ENCODE results near the gene PALLD. TPM values are rescaled to one million over a fixed set of nuclear protein-coding genes. Genes with fewer than 3 reads are reported as not detected.
"Not testable (repeated sequence)": the region's sequence is repeated elsewhere in the genome, so short reads cannot be mapped to it uniquely, and the experiment has no call there.

PALLD gene
- polyA plus RNA-seq, 3 donors: 213 to 223 (median 220) TPM

- DNase-seq (ENCODE audit: low read depth in 3 of 3, low spot score in 2 of 3): no peak
Observed at GRCh38 chr4:168490711-168491110, 6.1 kb upstream of the PALLD start.

DNA sequence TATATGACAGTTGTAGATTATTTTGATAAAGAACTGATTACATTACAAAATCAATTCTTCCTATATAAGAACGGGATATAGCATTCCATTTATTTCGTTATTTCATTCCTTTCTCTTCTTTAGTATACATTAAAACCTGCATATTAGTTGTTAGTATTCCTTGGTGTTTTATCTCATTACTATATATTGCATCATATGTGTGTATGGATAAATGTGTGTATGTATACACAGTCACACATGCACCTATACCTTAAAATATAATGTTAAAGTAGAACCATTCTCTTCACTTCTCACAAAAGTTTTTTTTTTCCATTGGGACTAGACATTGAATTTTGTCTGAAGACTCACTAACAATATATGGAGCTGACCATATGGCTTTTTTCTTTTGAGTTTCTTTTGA is 5.3 kb upstream of the PALLD start:
- DNase-seq (ENCODE audit: low read depth in 3 of 3, low spot score in 2 of 3): no peak

DNA sequence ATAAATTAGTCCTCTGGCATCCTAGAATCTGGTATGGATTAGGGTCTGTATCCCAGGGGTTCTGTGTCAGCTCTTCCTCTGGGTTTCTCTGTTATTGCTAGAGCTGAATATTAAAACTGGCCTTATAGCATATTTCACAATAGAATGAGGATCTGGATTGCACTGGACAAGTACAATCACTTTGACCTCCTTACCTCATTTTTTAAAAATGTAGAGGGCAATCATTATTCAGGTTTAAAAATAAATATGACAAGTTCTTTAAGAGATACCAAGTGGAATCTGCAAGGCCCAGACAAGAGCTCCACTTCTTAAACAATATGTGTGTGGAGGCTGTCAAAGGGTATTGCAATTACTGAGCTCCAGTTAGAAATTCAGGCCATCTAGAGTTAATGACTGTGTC is 1.4 kb downstream of the PALLD start:
- DNase-seq (ENCODE audit: low read depth in 3 of 3, low spot score in 2 of 3): no peak

DNA sequence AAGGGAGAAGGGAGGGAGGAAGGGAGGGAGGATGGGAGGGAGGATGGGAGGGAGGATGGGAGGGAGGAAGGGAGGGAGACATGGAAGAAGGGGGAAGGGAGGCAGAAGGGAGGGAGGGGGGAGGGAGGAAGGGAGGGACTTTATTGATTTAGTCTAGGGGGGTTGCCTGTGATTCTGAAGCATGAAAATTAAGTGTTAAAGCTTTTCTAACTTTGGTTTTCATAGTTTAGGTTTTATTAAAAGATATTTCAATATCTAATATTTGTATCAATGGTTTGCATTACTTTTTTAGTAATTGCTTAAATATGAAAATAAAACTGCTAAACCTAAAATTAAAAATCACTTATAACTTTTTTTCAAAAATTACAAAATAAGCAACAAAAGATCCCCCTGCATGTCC is 2.4 kb downstream of the PALLD start:
- no peak for DNase-seq (ENCODE audit: low read depth in 3 of 3, low spot score in 2 of 3)

GRCh38 chr4:168501407-168501806 is 4.6 kb downstream of the PALLD start:
- DNase-seq (ENCODE audit: low read depth in 3 of 3, low spot score in 2 of 3): no peak

DNA sequence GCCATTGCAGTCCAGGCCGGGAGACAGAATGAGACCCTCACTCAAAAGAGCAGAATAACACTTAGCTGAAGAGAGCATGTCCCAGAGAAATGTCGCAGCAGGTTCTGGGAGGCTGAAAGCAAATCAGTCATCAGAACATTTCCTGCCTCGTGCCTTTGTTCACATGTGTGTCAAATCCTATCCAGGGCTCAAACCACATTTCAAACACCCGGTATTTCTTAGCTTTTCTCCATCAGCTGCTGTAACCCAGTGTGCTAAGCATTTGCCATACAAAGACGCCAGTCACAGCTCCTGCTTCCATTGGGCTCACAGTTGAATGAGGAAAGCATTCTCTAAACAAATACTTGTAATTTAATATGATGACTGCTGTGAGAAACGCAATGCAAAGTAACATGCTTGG is 6.0 kb downstream of the PALLD start:
- DNase-seq (ENCODE audit: low read depth in 3 of 3, low spot score in 2 of 3): no peak

DNA sequence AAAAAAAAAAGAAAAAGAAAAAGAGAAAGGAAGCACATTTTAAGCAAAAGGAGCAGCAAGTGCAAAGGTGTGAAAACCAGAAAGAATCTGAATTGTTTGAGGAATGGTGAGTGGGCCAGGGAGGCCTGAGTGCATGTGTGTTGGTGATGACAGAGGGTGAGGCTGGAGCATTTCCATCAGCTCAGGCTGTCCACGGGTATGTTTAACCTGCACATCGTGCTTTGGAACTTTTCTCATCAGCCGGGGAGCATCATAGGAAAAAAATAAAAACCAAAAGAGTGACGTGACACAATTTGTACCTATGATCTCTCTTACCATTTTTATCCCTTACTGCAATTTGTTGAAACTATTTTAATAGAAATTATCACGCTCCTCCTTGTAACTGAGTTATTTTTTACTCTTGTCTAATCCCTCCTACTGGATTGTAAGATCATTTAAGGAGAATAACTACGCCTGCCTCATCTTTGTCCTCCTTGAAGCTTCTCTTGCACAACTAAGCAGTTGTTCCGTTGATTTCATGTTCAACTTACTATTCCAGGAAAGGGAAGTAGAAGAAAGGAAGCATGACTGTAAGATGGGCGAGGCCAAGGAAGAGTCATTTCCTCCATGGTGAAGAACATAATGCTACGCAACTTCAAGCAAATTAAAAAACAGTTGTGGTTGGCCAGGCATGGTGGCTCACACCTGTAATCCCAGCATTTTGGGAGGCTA is 7.0 kb downstream of the PALLD start:
- no peak for DNase-seq (ENCODE audit: low read depth in 3 of 3, low spot score in 2 of 3)

- DNase-seq (ENCODE audit: low read depth in 3 of 3, low spot score in 2 of 3): no peak
Observed at GRCh38 chr4:168504526-168504925, 7.7 kb downstream of the PALLD start.

- DNase-seq (ENCODE audit: low read depth in 3 of 3, low spot score in 2 of 3): no peak
Observed at GRCh38 chr4:168506014-168506413, 9.2 kb downstream of the PALLD start.

DNA sequence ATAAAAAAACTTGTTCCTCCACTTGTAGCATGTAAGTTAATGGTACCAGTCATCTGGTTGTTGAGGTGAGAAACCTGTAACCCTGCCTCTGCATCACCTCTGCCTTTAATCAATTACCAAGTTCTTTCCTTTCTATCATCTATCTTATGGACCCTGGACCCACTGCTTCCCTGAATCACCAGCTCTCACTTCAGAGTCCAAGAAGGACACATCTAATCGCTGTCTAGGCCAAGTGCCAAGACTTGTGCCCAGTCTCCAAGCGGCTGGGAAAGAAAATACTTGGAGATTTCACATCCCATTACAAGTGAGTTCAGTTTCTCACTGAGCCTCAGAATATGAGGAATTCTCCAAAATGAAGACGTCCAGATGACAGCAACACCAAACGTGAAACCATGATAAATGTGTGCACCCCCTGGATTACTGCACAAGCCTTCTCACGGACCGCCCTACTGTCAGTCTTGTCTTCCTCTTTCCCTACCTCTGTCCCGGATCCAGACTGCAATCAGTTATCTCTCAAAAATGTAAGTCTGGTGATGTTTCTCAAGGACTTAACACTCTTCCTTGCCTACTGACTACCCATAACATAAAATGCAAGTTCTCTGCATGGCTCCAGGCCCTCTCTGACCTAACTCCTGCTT is 10.4 kb downstream of the PALLD start:
- DNase-seq (ENCODE audit: low read depth in 3 of 3, low spot score in 2 of 3): no peak

DNA sequence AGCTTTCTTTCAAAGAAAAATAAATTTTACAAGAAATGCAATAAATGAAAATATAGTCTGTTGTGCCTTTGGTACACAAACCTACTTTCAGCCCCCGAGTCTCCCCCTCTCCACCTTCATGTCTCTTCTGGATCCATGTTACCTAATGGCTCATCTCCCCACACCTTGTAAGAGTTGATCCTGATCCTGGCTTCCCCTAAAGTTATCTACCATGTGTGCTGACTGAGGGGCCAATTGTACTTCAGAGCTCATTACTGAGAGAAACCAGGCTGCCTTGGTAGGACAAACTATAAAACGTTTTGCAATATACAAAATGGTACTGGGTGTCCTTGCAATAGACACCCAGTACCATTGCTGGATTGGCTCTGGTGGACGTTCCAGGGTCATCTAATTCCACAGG is 11.8 kb downstream of the PALLD start:
- DNase-seq (ENCODE audit: low read depth in 3 of 3, low spot score in 2 of 3): no peak

- DNase-seq (ENCODE audit: low read depth in 3 of 3, low spot score in 2 of 3): no peak
Observed at GRCh38 chr4:168509786-168510185, 12.9 kb downstream of the PALLD start.

DNA sequence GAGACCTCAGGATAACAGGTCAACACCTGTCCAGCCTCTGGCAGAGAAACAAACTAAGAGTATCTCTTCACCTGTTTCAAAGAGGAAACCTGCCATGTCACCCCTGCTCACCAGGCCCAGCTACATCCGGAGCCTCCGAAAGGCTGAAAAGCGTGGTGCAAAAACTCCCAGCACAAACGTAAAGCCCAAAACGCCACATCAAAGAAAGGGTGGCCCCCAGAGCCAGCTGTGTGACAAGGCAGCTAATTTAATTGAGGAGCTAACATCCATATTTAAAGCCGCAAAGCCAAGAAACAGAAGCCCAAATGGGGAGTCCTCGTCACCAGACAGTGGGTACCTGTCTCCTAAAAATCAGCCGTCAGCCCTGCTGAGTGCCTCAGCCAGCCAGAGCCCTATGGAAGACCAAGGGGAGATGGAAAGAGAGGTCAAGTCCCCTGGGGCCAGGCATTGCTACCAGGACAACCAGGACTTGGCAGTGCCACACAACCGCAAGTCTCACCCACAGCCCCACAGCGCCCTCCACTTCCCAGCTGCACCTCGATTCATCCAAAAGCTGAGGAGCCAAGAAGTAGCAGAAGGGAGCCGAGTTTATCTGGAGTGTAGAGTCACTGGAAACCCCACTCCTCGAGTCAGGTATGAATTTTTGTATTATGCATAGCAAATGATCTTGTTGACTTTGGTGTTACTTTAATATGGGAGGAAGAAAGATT is 15.1 kb downstream of the PALLD start:
- no peak for DNase-seq (ENCODE audit: low read depth in 3 of 3, low spot score in 2 of 3)

DNA sequence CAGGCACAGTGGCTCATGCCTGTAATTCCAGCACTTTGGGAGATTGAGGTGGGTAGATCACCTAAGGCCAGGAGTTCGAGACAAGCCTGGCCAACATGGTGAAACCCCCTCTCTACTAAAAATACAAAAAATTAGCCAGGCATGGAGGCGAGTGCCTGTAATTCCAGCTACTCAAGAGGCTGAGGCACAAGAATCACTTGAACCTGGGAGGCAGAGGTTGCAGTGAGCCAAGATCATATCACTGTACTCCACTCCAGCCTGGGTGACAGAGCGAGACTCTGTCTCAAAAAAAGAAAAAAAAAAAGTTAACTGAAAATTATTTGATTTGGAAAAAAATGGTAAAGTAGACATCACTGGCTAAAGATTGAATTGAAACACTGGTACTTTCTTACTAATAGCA is 17.0 kb downstream of the PALLD start:
- not testable (repeated sequence) for DNase-seq (ENCODE audit: low read depth in 3 of 3, low spot score in 2 of 3)

DNA sequence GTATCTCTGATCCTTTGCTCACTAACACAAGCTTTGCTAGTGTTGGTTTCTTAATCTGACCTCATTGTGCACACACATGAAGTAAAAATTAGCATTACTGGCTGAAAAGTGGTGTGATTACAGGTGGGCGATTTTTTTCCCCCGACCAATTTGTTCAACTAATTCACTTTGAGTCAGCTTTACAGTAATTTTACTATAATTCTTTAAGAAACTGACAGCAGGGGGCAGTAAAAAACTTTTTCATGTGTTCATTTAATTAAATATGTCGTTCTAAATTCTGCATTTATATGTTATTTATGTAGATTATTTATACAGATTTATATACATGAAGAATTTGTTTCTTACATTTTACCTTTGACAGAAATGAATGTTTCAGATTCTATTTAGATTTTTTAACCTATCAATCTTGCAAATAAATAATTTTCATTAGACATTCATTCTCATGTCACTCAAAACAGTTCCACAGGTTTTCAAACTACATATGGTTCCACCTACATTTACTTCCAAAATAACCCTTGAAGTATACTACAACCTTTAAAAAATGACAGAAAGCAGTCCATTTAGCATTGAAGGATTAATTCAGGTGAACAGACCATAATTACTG is 17.5 kb downstream of the PALLD start:
- DNase-seq (ENCODE audit: low read depth in 3 of 3, low spot score in 2 of 3): no peak

DNA sequence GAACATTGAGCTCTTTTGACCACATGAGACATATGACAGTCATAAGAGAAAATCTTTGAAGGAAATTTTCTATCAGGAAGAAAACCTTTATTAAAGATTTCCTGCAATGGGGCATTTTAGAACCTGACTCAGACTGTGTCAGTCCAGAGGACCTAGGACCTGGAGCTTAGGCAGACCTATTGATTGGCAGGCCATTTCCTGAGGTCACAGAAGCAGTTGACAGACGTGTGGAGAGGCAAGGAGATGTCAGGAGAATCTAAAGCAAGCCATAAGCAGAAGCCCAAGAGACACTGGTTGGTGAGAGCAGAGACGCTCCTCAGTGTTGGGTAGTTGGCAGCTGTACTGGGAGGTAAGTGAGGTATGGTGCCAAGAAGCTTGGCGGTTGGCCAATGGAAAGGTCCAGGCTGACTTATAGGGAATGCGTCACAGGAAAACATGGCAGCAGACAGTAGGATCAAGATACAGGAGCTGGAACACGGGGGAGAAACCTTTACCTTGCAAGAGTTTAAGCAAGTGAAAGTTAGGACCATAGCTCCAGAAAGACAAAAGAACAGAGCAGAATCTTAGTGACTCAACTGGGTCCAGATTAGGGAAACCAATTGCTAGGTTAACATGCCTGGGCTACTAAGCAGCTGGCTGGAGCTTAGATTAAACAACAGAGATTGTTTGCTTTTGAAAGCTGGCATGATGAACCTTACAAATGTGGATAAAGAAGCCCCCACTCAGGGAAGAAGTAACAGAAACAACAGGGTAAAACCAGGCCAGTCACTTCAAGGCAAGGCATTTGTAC is 18.6 kb downstream of the PALLD start:
- DNase-seq (ENCODE audit: low read depth in 3 of 3, low spot score in 2 of 3): no peak

- DNase-seq (ENCODE audit: low read depth in 3 of 3, low spot score in 2 of 3): no peak
Observed at GRCh38 chr4:168516841-168517240, 20.0 kb downstream of the PALLD start.

- no peak for DNase-seq (ENCODE audit: low read depth in 3 of 3, low spot score in 2 of 3)
Observed at GRCh38 chr4:168519576-168519975, 22.7 kb downstream of the PALLD start.

- no peak for DNase-seq (ENCODE audit: low read depth in 3 of 3, low spot score in 2 of 3)
Observed at GRCh38 chr4:168521721-168522120, 24.9 kb downstream of the PALLD start.

DNA sequence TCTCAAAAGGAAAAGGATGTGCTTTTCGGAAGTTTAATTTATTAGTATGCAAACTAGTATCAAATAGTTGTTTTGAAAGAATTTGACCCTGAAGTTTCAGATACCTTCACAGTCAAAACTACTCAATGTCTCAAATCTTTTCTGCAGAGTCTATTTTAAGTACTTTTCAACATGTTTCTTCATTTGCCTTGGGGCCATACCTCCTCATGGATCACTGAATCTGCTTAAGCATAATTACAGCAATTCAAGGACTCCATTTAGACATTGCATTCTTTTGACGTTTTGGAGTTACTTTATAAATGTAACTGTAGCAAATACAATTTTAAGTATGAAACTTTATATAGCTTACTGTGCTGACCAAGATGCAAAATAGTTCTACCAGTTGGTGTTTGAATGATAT is 25.5 kb downstream of the PALLD start:
- DNase-seq (ENCODE audit: low read depth in 3 of 3, low spot score in 2 of 3): no peak

All from right renal cortex interstitium (tissue), 3 donors.